ENCODE measurements around the gene SLCO3A1. TPM values are rescaled to one million over a fixed set of nuclear protein-coding genes. Genes with fewer than 3 reads are reported as not detected.

The SLCO3A1 gene
- total and polyA plus RNA-seq, 2 of the 8 experiments (the other 6 are each of a cell fraction or from before 2014, with no cell fraction given) = 15.1 to 20.4 TPM

DNA sequence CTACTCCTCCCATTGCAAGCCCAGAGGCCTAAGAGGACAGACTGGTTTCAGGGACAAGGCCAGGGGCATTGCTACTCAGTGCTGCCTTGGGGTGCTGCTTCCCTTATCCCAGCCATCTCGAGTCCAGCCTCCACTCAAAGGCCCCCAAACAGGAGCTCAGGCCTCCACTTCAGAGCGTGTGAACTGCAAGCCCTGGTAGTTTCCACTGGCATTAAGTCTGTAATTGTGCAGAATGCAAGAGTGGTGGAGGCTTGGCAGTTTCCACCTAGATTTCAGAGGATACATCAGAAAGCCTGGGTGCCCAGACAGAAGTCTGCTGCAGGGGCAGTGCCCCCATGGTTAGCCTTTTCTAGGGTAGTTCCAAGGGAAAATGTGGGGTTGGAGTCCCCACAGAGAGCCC is 347.4 kb downstream of the SLCO3A1 start (continued):
- TF ChIP-seq, protein P1, sequence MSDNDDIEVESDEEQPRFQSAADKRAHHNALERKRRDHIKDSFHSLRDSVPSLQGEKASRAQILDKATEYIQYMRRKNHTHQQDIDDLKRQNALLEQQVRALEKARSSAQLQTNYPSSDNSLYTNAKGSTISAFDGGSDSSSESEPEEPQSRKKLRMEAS (IDR thresholded peaks at IDR 0.05) = no peak
